ENCODE data around the gene THAP3. TPM values are rescaled to one million over a fixed set of nuclear protein-coding genes. Genes with fewer than 3 reads are reported as not detected.
A peak's percentile ranks its signal among the peaks of the same experiment; 100 is the strongest.

The THAP3 gene
- total RNA-seq, 2 experiments from 2014 or later = 15.2 to 18.7 TPM

DNA sequence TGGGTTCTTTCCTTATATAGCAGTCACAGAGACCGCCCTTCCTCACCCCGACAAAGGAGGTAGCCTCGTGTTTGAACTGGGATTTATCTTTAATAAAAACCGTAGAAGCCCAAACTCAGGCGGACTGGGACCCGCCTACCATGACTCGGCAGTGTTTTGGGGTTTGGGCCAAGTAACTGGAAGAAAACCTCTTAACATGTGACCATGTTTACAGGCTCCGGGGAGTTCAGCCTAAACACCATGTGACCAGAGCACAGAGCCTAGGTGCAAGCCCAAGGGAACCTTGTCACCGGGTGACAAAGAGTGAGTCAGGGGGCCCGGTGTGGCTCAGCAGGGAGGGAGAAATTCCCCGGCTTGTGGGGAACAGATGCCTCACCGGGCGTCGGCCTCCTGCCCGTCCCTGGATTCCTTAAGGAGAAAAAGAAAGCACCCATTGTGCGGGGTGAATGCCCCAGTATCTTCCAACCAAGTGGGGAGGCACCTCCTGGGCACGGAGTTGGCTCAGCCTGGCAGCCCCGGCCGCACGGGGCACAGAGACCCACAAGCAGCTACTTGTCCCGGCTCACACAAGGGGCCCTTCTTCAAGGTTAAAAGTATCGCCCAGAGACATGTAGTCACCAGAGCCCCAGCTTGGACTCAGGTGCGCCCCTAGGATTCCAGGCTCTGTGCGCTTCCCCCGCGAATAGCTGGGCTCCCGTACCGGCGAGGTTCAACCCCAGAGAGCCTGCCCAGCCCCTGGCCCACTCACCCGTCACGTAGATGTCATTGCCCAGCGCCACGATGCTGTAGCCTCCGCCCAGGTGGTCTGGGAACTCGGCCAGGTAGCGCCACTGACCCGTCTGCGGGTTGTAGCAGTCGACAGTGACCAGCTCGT, 23.4 kb upstream of the THAP3 start:
- Histone ChIP-seq H3K27ac (ENCODE audit: low read depth in 1 of 2, low read length in 2 of 2) (peak overlapping the region; percentile 77 to 79), H3K36me3 (ENCODE audit: insufficient read depth, low read length) (peaks cover 27% of the 10 kb centered on the region), H3K9me3 (ENCODE audit: control insufficient read depth in 1 of 2, insufficient read depth in 1 of 2, low read length in 2 of 2) (no peaks in the 10 kb centered on the region), H3K4me3 (ENCODE audit: low read length) (peak overlapping the region; percentile 95), H3K27me3 (ENCODE audit: control insufficient read depth in 1 of 2, insufficient read depth in 2 of 2, low read length in 2 of 2) (no peaks in the 10 kb centered on the region), H3K4me1 (ENCODE audit: insufficient read depth, low read length) (peaks cover 69% of the 10 kb centered on the region)
- Mint-ChIP-seq H3K4me3 (peak overlapping the region; percentile 100), H3K27ac (peak overlapping the region; percentile 98), H3K9me3 (no peaks in the 10 kb centered on the region), H3K4me1 (ENCODE audit: low read depth) (peaks cover 46% of the 10 kb centered on the region), H3K36me3 (ENCODE audit: low read depth) (peaks cover 47% of the 10 kb centered on the region), H3K27me3 (no peaks in the 10 kb centered on the region)
- POLR2A ChIA-PET = interaction anchor here (0.8 to 6.3 kb wide), 20 partner anchors 10 to 208 kb away, joined by 3 to 139 read pairs (median 12); partner anchors contain the start of genes CAMTA1, DNAJC11, NOL9 and PHF13
- DNase-seq = peak; percentile 41 to 90 (median 70)
- TF ChIP-seq, protein P1, sequence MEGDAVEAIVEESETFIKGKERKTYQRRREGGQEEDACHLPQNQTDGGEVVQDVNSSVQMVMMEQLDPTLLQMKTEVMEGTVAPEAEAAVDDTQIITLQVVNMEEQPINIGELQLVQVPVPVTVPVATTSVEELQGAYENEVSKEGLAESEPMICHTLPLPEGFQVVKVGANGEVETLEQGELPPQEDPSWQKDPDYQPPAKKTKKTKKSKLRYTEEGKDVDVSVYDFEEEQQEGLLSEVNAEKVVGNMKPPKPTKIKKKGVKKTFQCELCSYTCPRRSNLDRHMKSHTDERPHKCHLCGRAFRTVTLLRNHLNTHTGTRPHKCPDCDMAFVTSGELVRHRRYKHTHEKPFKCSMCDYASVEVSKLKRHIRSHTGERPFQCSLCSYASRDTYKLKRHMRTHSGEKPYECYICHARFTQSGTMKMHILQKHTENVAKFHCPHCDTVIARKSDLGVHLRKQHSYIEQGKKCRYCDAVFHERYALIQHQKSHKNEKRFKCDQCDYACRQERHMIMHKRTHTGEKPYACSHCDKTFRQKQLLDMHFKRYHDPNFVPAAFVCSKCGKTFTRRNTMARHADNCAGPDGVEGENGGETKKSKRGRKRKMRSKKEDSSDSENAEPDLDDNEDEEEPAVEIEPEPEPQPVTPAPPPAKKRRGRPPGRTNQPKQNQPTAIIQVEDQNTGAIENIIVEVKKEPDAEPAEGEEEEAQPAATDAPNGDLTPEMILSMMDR (IDR thresholded peaks at IDR 0.05) = peak; percentile 18
- peak; percentile 46 for ATAC-seq (ENCODE audit: poor library complexity)
- intact Hi-C loops (cut with DNase I, micrococcal nuclease) = loop anchor here (1.0 to 10.0 kb wide), 3 partner anchors 21 to 46 kb away; partner anchors contain the start of genes NOL9 (in 1 of the 2) and TAS1R1 (in 1 of the 2)
- CTCF ChIA-PET = interaction anchor here (0.6 to 5.3 kb wide), 6 partner anchors 19 to 108 kb away, joined by 3 to 22 read pairs (median 4); partner anchors contain the start of genes NOL9, TAS1R1, THAP3 and ZBTB48

GRCh38 chr1:6601923-6602668, 22.6 kb upstream of the THAP3 start:
- ChIA-PET CTCF (interaction anchor here (1.2 to 5.3 kb wide), 6 partner anchors 10 to 47 kb away, joined by 3 to 22 read pairs (median 5); partner anchors contain the start of genes NOL9, TAS1R1, THAP3 and ZBTB48), POLR2A (interaction anchor here (0.7 to 6.3 kb wide), 20 partner anchors 8 to 403 kb away, joined by 3 to 139 read pairs (median 7); partner anchors contain the start of genes CAMTA1, NOL9, PHF13 and RPL22)
- peak overlapping the region; percentile 100 for H3K27ac Mint-ChIP-seq
- TF ChIP-seq, protein P1 (IDR thresholded peaks at IDR 0.05) = no peak
- peaks cover 39% of the 10 kb centered on the region for H3K36me3 Mint-ChIP-seq (ENCODE audit: low read depth)
- DNase-seq (peak in 8 of 14 experiments; percentile 22 to 64 (median 38)), ATAC-seq (ENCODE audit: poor library complexity) (peak; percentile 22)
- Histone ChIP-seq H3K4me3 (ENCODE audit: low read length) (peak overlapping the region; percentile 95), H3K36me3 (ENCODE audit: insufficient read depth, low read length) (peaks cover 19% of the 10 kb centered on the region), H3K9me3 (ENCODE audit: control insufficient read depth in 1 of 2, insufficient read depth in 1 of 2, low read length in 2 of 2) (no peaks in the 10 kb centered on the region), H3K27ac (ENCODE audit: low read depth in 1 of 2, low read length in 2 of 2) (peak overlapping the region; percentile 77 to 79), H3K27me3 (ENCODE audit: control insufficient read depth in 1 of 2, insufficient read depth in 2 of 2, low read length in 2 of 2) (no peaks in the 10 kb centered on the region), H3K4me1 (ENCODE audit: insufficient read depth, low read length) (peaks cover 61% of the 10 kb centered on the region)
- peaks cover 38% of the 10 kb centered on the region for H3K4me1 Mint-ChIP-seq (ENCODE audit: low read depth)
- H3K4me3 Mint-ChIP-seq = peak overlapping the region; percentile 100
- H3K9me3 Mint-ChIP-seq = no peaks in the 10 kb centered on the region
- intact Hi-C loops (cut with DNase I, micrococcal nuclease) = loop anchor here (1.0 to 10.0 kb wide), 5 partner anchors 22 to 47 kb away; partner anchors contain the start of genes NOL9 (in 1 of the 2), TAS1R1 (in 1 of the 2), THAP3 (in 1 of the 2) and ZBTB48 (in 1 of the 2)
- H3K27me3 Mint-ChIP-seq = no peaks in the 10 kb centered on the region
